Stimulated activated naive CD8-positive, alpha-beta T cell treated with anti-CD3 and anti-CD28 coated beads, Interleukin-15, Interleukin-2, amounts not matched to agents 100 ng/mL and 50 ng/mL, for 24 hours (primary cell): Measurements from ENCODE around the gene TVP23B.
"Not testable (repeated sequence)": the region's sequence is repeated elsewhere in the genome, so short reads cannot be mapped to it uniquely, and the experiment has no call there.

Source experiments
- H3K27ac Mint-ChIP-seq: one replicate; pipeline ENCODE4 v1.8.0; 2021; ENCODE audit warnings: mild to moderate bottlenecking, mixed read lengths
- H3K27me3 Mint-ChIP-seq: one replicate; pipeline ENCODE4 v1.8.0; 2021; ENCODE audit warnings: mixed read lengths
- H3K36me3 Mint-ChIP-seq: one replicate; pipeline ENCODE4 v1.8.0; 2021; ENCODE audit warnings: low read depth, mixed read lengths
- H3K4me1 Mint-ChIP-seq: one replicate; pipeline ENCODE4 v1.8.0; 2021; ENCODE audit warnings: low read depth, mixed read lengths
- H3K4me3 Mint-ChIP-seq: one replicate; pipeline ENCODE4 v1.8.0; 2021; ENCODE audit warnings: mild to moderate bottlenecking, mixed read lengths
- H3K9me3 Mint-ChIP-seq: one replicate; pipeline ENCODE4 v1.8.0; 2021; ENCODE audit warnings: mixed read lengths

The TVP23B gene

GRCh38 chr17:18770572-18770971 lies 10.4 kb upstream of the TVP23B start:
- H3K27ac Mint-ChIP-seq, H3K36me3 Mint-ChIP-seq, H3K4me3 Mint-ChIP-seq, H3K9me3 Mint-ChIP-seq, H3K27me3 Mint-ChIP-seq, H3K4me1 Mint-ChIP-seq: not testable (repeated sequence)

DNA sequence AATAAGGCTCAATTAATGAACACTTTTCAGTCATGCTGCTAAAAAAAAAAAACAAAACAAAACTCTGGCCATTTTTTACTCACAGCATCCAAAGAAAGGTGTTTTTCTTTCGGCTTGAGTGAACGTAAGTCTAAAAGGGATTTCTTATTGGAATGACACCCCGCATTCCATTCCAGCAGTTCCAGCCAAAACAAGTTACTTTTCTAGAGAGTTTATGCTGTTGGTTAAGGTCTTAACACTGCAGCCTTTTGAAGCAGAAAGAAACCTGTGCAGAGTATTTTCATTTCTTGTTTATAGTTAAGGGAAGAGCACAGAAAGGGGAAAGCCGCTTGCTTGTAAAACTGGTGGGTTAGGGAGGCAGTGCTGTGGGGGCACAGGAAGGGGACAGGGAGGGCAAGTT lies 9.9 kb upstream of the TVP23B start:
- H3K9me3 Mint-ChIP-seq, H3K27me3 Mint-ChIP-seq, H3K4me1 Mint-ChIP-seq, H3K4me3 Mint-ChIP-seq, H3K27ac Mint-ChIP-seq, H3K36me3 Mint-ChIP-seq: not testable (repeated sequence)

- Mint-ChIP-seq H3K36me3 (no peaks in the 10 kb centered on the region), H3K4me3 (no peak overlapping the region), H3K4me1 (peaks cover 6% of the 10 kb centered on the region), H3K9me3 (no peaks in the 10 kb centered on the region), H3K27ac (no peak overlapping the region), H3K27me3 (no peaks in the 10 kb centered on the region)
Observed at GRCh38 chr17:18772471-18772870, 8.5 kb upstream of the TVP23B start.

- peak overlapping the region; percentile 65 for H3K27ac Mint-ChIP-seq
- H3K4me3 Mint-ChIP-seq, result peak overlapping the region; percentile 84
- not testable (repeated sequence) for H3K27me3 Mint-ChIP-seq, H3K9me3 Mint-ChIP-seq
- H3K4me1 Mint-ChIP-seq, result peaks cover 28% of the 10 kb centered on the region
- peaks cover 22% of the 10 kb centered on the region for H3K36me3 Mint-ChIP-seq
Observed at GRCh38 chr17:18781805-18782204, 822 bp downstream of the TVP23B start.

- Mint-ChIP-seq H3K4me1 (peaks cover 34% of the 10 kb centered on the region), H3K36me3 (peaks cover 28% of the 10 kb centered on the region)
- not testable (repeated sequence) for H3K9me3 Mint-ChIP-seq, H3K4me3 Mint-ChIP-seq, H3K27me3 Mint-ChIP-seq, H3K27ac Mint-ChIP-seq
Observed at GRCh38 chr17:18785933-18786332, 5.0 kb downstream of the TVP23B start.

DNA sequence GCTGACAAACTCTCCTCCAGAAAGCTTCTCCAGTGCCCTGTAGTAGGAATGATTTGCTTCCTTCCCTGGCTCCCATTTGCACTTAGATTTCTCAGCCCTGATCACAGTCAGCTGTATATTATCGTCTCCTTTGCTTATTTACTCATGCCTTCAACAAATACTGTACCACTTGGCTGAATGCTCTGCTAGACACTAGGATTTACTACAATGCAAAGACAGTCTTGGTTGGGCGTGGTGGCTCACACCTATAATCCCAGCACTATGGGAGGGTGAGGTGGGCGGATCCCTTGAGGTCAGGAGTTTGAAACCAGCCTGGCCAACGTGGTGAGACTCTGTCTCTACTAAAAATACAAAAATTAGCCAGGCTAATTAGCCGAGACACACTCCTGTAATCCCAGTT lies 5.9 kb downstream of the TVP23B start:
- H3K4me3 Mint-ChIP-seq, H3K27ac Mint-ChIP-seq, H3K9me3 Mint-ChIP-seq, H3K27me3 Mint-ChIP-seq: not testable (repeated sequence)
- Mint-ChIP-seq H3K4me1 (peaks cover 34% of the 10 kb centered on the region), H3K36me3 (peaks cover 28% of the 10 kb centered on the region)

- H3K4me3 Mint-ChIP-seq, H3K27me3 Mint-ChIP-seq, H3K27ac Mint-ChIP-seq, H3K9me3 Mint-ChIP-seq: not testable (repeated sequence)
- Mint-ChIP-seq H3K4me1 (peaks cover 18% of the 10 kb centered on the region), H3K36me3 (peaks cover 20% of the 10 kb centered on the region)
Observed at GRCh38 chr17:18791402-18791801, 10.4 kb downstream of the TVP23B start.

DNA sequence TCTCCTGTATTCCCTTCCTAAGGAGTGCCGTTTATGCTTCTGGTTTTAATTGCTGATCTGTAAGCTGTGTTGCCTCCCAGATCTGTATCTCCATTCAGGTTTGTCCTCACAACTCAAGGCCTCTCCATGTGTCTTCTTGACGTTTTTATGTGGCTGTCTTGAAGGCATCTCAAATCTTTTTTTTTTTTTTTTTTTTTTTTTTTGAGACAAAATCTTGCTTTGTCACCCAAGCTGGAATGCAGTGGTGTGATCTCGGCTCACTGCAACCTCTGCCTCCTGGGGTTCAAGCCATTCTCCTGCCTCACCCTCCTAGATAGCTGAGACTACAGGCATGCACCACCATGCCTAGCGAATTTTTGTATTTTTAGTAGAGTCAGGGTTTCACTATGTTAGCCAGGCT lies 13.9 kb downstream of the TVP23B start:
- not testable (repeated sequence) for H3K9me3 Mint-ChIP-seq, H3K4me3 Mint-ChIP-seq, H3K4me1 Mint-ChIP-seq, H3K27me3 Mint-ChIP-seq, H3K27ac Mint-ChIP-seq
- peaks cover 35% of the 10 kb centered on the region for H3K36me3 Mint-ChIP-seq

DNA sequence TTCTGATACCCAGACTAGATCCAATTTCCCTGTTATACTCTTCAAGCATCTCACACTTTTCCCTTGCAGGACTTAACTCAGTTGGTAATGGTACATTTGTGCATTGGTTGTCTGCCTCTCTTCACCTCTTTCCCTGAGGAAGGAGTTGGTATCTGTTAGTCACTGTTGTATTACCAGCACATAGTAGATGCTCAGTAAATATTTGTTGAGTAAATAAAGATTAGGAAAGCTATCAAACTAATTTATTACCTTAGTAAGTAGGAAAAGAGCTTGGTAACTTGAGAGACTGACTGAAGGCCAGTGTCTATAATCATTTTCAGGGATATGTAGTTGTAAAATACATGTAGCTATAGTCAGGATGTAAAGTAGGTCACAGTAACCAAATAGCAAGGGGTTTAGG lies 15.9 kb downstream of the TVP23B start:
- H3K4me1 Mint-ChIP-seq, H3K27ac Mint-ChIP-seq, H3K4me3 Mint-ChIP-seq, H3K9me3 Mint-ChIP-seq, H3K27me3 Mint-ChIP-seq: not testable (repeated sequence)
- peaks cover 39% of the 10 kb centered on the region for H3K36me3 Mint-ChIP-seq

GRCh38 chr17:18803458-18804245 lies 22.7 kb downstream of the TVP23B start:
- peaks cover 33% of the 10 kb centered on the region for H3K36me3 Mint-ChIP-seq
- H3K27ac Mint-ChIP-seq, H3K4me3 Mint-ChIP-seq, H3K27me3 Mint-ChIP-seq, H3K9me3 Mint-ChIP-seq, H3K4me1 Mint-ChIP-seq: not testable (repeated sequence)

GRCh38 chr17:18815924-18816323 lies 34.9 kb downstream of the TVP23B start:
- H3K36me3 Mint-ChIP-seq, H3K4me1 Mint-ChIP-seq, H3K27me3 Mint-ChIP-seq, H3K4me3 Mint-ChIP-seq, H3K27ac Mint-ChIP-seq, H3K9me3 Mint-ChIP-seq: not testable (repeated sequence)

GRCh38 chr17:18816489-18817371 lies 35.7 kb downstream of the TVP23B start:
- H3K4me3 Mint-ChIP-seq, H3K27ac Mint-ChIP-seq, H3K4me1 Mint-ChIP-seq, H3K27me3 Mint-ChIP-seq, H3K36me3 Mint-ChIP-seq, H3K9me3 Mint-ChIP-seq: not testable (repeated sequence)

DNA sequence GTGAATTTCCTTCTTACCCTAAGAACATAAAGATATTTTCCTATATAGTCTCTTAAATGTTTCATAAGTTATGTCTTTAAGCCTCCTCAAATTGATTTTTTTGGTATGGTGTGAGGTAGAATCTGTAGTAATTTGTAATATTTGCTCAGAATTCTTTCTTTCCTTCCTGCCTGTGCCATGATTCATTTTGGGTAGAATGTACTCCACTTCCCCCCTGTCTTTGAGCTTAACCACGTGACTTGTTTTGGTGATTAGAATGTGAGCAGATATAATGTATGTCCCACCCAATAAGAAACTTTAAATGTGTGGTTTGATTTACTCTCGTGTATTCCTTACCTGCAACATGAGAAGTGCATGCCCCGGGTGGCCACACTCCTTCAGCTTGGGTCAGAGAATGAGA lies 40.4 kb downstream of the TVP23B start:
- not testable (repeated sequence) for H3K27me3 Mint-ChIP-seq, H3K4me1 Mint-ChIP-seq, H3K36me3 Mint-ChIP-seq, H3K4me3 Mint-ChIP-seq, H3K9me3 Mint-ChIP-seq, H3K27ac Mint-ChIP-seq

- not testable (repeated sequence) for H3K36me3 Mint-ChIP-seq, H3K4me1 Mint-ChIP-seq, H3K9me3 Mint-ChIP-seq, H3K4me3 Mint-ChIP-seq, H3K27ac Mint-ChIP-seq, H3K27me3 Mint-ChIP-seq
Observed at GRCh38 chr17:18827613-18828012, 46.6 kb downstream of the TVP23B start.

GRCh38 chr17:18848501-18848900 lies 67.5 kb downstream of the TVP23B start:
- no peaks in the 10 kb centered on the region for H3K9me3 Mint-ChIP-seq
- no peak overlapping the region for H3K27ac Mint-ChIP-seq
- H3K36me3 Mint-ChIP-seq, result no peaks in the 10 kb centered on the region
- no peaks in the 10 kb centered on the region for H3K27me3 Mint-ChIP-seq
- no peak overlapping the region for H3K4me3 Mint-ChIP-seq
- no peaks in the 10 kb centered on the region for H3K4me1 Mint-ChIP-seq

- H3K27me3 Mint-ChIP-seq, result no peaks in the 10 kb centered on the region
- no peak overlapping the region for H3K27ac Mint-ChIP-seq
Observed at GRCh38 chr17:18850679-18851078, 69.7 kb downstream of the TVP23B start.

More at GRCh38 chr17:18850679-18851078, 69.7 kb downstream of the TVP23B start:
- Mint-ChIP-seq H3K4me3 (no peak overlapping the region), H3K9me3 (no peaks in the 10 kb centered on the region), H3K4me1 (peaks cover 10% of the 10 kb centered on the region), H3K36me3 (no peaks in the 10 kb centered on the region)
